Jurkat, Clone E6-1 (cell line): ENCODE results near the gene KRT82.

Experiments used
- DNase-seq: peaks from one replicate; pipeline ENCODE4 v3.0.0-alpha.2; 2011; ENCODE audit warnings: low read depth, low spot score
- H3K4me3 ChIP-seq: 2 replicates; pipeline ENCODE4 v1.5.1; 2011; ENCODE audit warnings: mild to moderate bottlenecking, low read length, control low read depth, moderate library complexity

KRT82 gene

DNA sequence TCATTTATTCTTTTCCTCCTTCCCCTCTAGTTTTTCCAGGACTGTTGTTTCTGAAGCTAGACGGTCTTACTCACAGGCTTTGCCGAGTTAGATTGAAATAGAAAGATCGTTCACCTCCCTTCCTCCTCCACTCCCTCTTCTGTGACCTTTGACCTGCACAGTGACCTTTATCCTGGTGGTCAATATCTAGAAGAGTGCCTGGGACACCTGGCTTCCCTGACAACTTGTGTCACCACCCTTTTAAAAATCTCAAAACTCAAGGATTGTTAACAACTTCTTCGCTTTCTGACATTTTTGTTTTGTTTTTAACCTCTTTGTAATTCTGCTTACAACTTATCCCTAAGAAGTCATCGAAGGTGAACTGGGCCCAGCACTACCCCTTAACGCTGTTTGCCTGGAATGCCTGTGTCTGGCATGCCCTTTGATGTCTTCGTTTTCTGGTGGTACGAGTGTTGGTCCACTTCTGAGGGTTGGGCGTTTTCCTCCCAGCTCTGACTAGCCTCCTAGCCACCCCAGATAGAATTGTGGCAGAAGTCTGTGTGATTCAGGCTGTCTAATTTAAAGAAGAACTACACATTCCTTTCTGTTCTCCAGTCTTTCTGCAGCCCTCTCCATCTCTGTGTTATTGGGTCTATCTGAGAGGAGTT is 30.8 kb upstream of the KRT82 start:
- H3K4me3 ChIP-seq = no peak overlapping the region
- no peak for DNase-seq

DNA sequence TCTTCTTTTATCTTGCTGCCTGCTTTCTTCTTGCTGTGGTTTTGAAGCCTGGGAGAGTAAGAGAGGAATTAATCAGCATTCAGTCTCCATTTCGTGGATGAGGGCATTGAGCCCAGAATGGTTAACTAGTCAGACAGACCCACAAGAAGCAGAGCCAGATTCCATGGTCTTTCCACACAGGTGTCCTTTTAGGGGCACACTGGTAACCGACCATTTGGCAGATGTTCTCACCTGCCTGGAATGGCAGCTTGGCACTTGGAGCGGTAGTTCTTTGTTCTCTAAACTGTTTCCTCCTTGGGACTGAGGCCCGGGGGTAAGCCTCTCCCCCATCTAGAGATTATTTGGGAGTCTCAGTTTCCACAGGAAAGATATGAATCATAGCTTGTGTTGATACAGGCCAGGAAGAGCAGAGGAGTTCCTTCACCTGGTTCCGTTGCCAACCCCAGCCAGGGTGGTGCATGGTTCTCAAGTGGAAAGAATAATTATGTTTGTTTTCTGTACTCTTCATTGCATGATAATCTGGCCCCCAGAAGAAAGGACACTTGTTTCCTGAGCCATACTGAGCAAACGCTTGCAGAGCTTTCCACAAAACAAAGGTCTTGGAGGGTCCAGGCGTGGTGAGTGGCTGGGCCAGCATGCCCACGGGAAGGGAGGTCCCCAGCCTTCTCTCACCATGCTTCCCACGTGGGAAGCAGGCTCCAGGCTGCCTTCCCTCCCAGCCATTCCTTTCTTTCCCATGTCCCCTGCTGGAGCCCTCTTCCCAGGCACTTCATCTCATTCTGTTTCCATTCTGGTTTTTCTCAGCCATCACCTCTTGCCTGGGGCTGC is 30.1 kb upstream of the KRT82 start:
- no peak for DNase-seq
- H3K4me3 ChIP-seq = no peak overlapping the region

DNA sequence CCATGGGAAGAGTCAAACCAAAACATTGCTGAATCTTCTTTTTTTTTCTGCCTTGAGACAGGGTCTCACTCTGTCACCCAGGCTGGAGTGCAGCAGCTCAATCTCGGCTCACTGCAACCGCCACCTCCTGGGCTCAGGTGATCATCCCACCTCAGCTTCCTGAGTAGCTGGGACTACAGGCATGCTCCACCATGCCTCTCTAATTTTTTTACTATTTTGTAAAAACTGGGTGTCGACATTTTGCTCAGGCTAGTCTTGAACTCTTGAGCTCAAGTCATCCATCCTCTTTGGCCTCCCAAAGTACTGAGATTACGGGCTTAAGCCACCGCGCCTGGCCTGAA is 29.5 kb upstream of the KRT82 start:
- DNase-seq = no peak
- no peak overlapping the region for H3K4me3 ChIP-seq

DNA sequence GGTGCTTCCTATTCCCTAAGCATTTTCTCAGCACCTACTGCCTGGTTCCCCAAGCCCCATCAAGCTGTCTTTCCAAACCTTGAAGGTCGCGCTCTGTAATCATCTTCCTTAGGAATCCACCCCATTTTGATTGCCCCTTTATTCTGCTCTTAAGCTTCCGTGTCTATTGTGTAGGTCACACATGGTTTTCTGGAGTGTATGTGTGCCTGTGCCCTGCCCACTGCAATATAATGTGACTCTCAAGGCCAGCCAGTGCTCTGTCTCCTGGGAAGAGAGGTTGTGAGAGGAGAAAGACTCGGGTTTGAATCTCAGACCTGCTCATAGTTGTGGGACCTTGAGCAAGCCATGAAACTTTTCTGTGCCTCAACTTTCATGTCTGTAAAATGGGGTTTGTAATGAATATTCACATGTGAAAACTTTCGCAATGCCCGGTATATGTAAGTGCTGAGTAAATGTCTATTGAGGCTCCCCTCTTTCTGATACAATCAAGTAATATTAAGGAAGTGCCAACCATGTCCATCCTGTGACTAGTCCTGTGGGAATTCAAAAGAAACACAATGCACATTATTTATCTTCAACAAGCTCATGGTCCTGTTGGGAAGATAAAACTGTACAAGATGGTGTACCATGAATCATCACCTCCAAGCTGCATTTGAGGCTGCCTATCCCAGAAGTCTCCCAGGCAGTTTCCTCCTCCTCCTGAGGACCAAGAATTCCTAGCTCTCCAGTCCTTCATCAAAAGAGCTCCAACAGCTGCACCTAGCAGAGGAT is 28.8 kb upstream of the KRT82 start:
- DNase-seq = no peak
- H3K4me3 ChIP-seq = no peak overlapping the region

DNA sequence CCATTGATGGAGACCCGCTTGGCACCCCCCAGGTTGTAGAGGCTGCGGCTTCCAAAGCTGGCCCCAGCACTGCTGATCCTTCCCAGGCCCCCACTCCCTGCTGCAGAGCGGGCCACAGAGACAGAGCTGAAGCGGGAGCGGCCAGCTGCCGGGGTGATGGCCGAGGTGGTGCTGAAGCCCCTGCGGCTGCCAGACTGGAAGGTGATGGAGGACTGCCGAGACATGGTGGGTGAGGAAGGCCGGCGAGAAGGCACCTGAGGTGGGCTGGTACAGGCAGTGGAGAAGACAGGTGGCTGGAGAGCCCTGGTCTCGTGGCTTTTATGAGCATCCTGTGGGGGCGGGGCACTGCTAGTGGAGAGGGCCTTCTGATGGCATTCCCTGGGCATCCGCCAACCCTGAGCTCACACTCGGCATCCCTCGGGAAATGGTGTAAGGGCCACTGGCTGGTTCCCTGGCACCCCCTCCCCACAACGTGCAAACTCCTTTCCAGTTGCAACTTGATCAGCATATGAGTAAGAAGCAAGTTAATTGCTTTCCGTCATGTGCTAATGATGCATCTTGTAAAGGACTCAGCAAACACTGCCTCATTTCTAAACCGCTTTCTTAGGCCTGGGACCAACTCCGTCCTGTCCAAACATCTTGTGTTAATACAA is 28.1 kb upstream of the KRT82 start, which contains the start of gene KRT75:
TSS of gene KRT75 (minus strand) at position 291 of the 653 bp plus-strand sequence. CDS start at position 224, 67 bp downstream.
- DNase-seq = no peak
- H3K4me3 ChIP-seq = no peak within 1 kb of the TSS

DNA sequence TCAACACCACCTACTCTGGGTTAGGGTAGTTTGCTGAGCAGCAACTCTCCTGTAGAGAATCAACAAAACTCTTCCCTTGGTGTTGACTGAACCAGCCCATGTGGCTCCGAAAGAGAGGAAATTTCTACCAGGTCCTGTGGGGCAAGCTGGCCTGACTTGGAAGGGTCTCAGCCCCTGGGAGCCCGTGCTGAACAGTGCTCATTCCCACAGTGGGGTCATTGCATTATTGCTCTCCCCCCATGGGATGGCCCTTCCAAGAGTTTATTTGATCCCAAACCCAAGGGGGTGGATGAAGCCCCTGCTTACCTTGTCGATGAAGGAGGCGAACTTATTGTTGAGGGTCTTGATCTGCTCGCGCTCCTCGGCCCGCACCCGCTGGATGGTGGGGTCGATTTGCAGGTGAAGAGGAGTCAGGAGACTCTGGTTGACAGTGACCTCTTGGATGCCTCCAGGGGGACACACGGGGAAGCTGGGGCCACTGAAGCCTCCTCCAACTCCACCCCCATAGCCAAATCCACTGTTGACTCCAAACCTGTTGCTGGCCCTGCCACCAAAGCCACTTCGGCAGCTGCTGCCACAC is 27.5 kb upstream of the KRT82 start:
- no peak for DNase-seq
- H3K4me3 ChIP-seq = no peak overlapping the region

DNA sequence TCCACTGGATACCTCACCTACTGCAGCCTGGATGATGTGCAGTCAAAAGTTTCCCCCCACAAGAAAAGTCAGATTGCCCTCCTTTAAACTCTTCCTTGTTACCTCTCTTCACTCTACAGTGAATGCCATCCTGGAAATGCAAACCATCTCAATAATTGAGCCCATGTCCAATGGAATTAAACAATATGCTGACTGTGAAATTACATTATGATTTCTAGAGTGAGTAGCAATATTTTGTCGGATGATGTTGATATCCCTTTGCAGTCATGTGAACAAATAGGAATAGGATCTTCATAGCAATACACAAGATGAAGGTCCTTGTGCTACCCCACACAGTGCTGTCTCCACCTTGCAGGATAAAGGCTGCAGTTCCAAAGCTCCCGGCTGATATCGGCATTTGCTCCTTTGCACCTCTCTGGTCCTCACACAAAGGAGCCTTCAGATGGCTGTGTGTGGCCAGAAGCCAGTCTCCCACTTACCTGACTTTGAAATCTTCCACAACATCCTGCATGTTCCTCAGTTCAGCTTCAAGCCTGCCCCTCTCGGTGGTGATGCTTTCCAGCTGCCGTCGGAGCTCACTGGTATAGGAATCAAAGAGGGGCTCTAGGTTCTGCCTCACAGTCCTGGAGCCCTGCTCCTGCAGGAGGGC is 26.5 kb upstream of the KRT82 start:
- H3K4me3 ChIP-seq = no peak overlapping the region
- DNase-seq = no peak

DNA sequence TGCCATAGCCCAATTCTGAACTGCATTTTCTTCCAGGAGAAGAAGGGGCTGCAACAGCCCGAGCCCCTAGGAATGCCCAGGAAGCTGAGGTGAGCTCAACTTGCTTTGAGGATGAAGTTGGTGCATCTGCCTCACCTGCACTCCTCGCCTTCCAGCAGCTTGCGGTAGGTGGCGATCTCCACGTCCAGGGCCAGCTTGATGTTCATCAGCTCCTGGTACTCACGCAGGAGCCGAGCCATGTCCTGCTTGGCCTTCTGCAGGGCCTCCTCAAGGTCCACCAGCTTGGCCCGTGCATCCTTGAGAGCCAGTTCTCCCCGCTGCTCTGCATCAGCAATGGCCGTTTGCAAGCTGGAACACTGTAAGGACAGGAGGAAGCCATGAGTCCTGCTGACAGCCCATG is 22.0 kb upstream of the KRT82 start:
- DNase-seq = no peak
- H3K4me3 ChIP-seq = no peak overlapping the region

DNA sequence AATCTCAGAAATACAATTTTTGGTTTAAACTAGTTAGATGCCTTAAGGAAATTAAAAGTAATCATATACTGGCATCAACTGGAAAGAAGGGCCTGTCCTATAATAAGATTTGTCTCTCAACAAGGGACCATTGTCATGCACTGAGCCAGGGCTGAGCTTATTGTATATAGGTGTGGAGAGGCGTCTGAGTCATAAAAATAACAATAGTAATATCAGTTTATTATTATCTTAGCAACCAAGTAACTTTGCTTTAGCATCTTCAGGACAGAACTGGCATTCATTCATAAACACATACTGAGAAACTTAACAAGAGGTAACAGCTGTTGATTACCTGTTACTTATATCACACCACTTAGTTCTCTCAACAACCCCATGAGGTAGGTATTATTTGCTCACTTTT is 20.9 kb upstream of the KRT82 start:
- no peak overlapping the region for H3K4me3 ChIP-seq
- DNase-seq = no peak

DNA sequence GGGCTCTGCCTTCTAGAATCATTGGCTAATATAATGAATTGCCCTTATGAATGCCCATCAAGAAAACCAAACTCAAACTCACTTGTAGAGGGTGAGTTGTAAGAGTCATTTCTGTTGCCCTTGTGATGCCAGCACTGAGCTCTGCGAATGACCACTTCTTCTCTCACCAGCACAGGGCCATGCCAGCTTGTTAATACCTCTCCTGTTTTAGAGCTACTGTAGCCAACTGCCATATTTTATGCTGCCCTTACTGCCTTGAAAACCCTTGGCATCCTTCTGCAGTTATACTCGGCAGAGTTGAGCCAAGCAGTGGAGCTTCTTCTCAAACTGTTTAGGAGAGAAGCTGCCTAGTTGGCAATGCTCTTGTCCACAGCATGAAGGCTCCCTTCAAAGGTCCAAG is 19.9 kb upstream of the KRT82 start:
- H3K4me3 ChIP-seq = no peak overlapping the region

DNA sequence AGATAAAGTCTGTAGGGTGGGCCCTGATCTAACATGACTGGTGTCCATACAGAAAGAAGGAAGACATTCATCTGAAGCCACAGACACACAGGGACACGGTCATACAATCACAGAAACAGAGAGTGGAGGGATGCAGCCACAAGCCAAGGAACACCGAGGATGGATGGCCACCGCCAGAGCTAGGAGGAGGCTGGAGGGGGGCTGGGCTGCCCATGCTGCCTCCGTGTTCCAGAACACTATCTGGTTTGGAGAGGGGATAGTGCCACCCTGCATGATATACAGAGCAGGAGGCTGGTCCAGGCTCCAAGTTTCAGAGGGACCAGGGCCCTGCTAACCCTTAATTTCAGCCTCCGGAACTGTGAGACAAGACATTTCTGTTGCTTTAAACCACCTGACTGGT is 19.3 kb upstream of the KRT82 start:
- H3K4me3 ChIP-seq = no peak overlapping the region
- no peak for DNase-seq

More for the DNA sequence above, 19.9 kb upstream of the KRT82 start:
- DNase-seq = no peak

DNA sequence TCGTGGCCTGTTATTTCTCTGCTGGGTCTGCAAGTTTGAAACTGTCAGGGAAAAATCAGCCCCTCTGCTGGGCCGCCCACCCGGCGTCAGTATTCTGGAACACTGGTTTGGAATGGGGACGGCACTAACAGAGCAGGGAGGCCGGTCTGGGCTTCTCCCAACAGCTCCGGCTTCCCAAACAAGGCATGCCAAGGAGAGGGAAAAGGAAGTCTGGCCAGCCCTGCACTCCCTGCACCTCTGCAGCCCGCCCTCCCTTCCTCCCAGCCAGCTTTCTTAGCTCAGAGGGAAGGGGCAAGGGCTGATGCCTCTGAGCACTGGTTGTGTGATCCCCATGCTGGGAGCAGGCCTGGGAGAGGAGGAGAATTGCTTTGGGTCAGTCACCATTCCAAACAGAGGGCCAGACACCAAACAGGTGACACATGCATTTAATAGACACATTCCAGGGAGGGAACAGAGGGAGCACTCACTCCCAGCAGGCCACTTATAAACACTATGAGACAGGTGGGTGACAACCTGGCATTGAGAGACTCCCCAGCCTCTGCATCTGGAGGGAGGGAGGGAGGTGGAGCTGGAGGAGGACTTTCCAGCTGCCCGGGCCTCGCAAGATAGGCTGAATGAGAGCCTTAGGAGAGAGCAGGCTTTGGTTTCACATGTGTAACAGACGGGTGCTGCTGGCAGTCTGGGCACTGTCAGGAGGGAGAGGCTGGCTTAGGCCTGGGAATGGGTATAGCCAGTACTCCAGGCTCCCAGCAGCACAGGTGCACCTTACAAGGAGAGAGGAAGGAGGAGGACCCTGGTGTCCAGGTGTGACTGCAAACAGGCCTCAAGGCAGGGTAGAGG is 17.7 kb upstream of the KRT82 start:
- no peak overlapping the region for H3K4me3 ChIP-seq
- no peak for DNase-seq

DNA sequence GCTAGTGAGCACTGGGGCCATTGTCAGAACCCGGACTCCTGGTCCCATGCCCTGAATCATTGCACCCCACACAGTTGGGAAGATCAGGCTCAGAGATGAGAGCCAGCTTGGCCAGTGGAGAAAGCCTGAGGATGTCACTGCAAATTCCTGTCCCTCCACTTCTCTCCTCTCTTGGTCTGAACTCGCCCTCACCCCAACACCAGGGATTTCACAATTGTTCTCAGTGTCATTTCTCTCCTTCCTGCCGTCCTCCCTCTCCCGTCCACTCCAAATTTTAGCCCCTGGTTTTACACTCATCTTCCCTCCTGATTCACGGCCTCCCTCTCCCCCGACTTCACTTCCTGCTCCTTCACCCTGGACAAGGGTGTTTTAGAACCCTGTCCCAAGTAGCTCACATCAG is 16.9 kb upstream of the KRT82 start:
- DNase-seq = no peak
- H3K4me3 ChIP-seq = no peak overlapping the region

DNA sequence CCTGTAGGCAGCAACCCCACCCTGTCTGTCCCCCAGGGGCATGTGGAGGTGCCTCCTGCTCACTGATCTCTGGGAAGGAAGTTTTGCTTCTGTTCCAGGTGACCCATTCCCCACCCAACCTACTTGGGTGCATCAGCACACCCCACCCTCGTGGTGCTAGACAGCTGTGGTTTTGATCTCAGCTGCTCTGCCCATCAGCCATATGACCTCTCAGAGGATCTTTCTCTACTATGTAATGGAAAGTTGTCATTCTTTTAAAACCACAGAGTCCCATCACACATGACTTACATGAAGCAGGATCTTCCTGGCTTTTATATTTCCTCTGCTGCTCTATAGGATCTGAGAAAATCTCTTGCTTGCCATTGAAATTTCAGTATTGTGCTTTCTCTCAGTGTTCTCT is 13.5 kb upstream of the KRT82 start:
- no peak for DNase-seq
- H3K4me3 ChIP-seq = no peak overlapping the region

DNA sequence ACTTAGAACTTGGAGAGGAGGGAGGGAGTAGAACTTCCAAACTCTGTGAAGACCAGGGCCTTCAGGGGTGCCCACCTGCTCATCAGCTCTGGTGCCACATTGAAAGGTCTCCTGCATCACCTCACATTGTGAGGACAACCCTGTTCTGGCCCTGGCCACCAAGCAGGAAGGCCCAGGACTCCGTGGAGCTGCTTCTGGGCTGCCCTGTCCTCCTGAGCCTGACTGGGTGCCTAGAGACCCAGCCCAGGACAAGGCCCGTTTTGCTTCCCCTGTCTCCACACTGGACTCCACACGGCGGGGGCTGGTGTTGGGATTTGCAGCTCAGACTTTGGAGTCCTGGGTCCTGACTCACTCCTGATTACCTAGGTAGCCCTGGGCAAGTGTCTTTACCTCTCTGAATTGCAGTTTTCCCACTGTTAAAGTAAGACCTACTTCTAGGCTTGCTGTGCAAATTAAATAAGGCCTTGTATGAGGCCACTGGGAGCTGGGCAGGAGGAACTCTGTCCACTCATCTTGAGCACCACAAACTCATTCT is 12.5 kb upstream of the KRT82 start:
- DNase-seq = no peak
- no peak overlapping the region for H3K4me3 ChIP-seq

DNA sequence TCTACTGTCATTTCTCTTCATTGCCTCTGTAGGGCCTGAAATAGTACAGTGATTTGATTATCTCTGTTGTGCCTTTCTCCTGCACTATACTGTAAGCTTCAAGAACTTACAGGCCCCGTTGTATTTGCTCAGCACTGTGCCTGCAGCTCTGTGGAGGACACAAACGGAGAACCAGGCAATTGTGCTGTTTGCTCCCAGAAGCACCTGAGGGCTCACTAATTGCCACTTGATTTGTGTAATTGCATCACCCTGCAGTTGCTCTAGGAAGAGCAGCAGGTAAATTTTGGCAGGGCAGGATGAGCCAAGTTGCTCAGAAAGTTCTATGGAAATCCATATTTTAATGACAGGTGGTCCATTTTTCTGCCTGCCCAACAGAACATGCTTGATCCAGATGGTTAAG is 11.6 kb upstream of the KRT82 start:
- H3K4me3 ChIP-seq = no peak overlapping the region
- DNase-seq = no peak

DNA sequence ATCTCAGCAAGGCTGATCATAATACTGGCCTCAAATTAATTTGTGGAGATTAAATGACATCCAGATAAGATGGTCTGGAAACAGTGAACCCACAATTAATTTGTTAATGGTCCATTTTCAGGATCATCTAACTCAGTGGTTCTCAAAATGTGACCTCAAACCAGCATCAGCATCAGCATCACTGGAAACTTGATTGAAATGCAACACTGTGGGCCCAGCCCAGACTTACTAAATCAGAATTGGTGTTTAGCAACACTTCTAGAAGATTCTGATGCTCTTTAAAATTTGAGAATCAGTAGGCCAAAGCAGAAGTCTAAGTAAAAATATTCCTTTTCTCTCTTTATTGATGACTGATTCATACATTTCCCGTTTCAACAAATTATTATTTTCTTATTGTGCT is 10.7 kb upstream of the KRT82 start:
- DNase-seq = no peak

More for the DNA sequence above, 10.7 kb upstream of the KRT82 start:
- H3K4me3 ChIP-seq = no peak overlapping the region
